HEK293T (cell line): ENCODE data around the gene SLC38A1.

Source experiments
- ARNT ChIP-seq: fragments of 450-650 bp; IDR thresholded peaks from 2 replicates; pipeline ENCODE4 v1.6.1; 2017; ENCODE audit warnings: mild to moderate bottlenecking
- FOXK2 ChIP-seq: fragments of 450-650 bp; IDR thresholded peaks from 2 replicates; pipeline ENCODE4 v1.6.1; 2016; ENCODE audit warnings: mild to moderate bottlenecking
- FOXM1 ChIP-seq: fragments of 450-650 bp; IDR thresholded peaks from 2 replicates; pipeline ENCODE4 v1.6.1; 2017; ENCODE audit warnings: mild to moderate bottlenecking, borderline replicate concordance
- LEF1 ChIP-seq: fragments of 450-650 bp; IDR thresholded peaks from 2 replicates; pipeline ENCODE4 v1.6.1; 2017; ENCODE audit warnings: mild to moderate bottlenecking, borderline replicate concordance
- NFRKB ChIP-seq: fragments of 450-650 bp; IDR thresholded peaks from 2 replicates; pipeline ENCODE4 v1.6.1; 2016; ENCODE audit warnings: mild to moderate bottlenecking, moderate library complexity
- SP1 ChIP-seq: fragments of 450-650 bp; IDR thresholded peaks from 2 replicates; pipeline ENCODE4 v1.6.1; 2017
- TARDBP ChIP-seq: fragments of 450-650 bp; IDR thresholded peaks from 2 replicates; pipeline ENCODE4 v1.6.1; 2016
- TF ChIP-seq, protein P1 (sequence below): fragments of 450-650 bp; IDR thresholded peaks from 2 replicates; pipeline ENCODE4 v1.6.1; 2016

DNA sequence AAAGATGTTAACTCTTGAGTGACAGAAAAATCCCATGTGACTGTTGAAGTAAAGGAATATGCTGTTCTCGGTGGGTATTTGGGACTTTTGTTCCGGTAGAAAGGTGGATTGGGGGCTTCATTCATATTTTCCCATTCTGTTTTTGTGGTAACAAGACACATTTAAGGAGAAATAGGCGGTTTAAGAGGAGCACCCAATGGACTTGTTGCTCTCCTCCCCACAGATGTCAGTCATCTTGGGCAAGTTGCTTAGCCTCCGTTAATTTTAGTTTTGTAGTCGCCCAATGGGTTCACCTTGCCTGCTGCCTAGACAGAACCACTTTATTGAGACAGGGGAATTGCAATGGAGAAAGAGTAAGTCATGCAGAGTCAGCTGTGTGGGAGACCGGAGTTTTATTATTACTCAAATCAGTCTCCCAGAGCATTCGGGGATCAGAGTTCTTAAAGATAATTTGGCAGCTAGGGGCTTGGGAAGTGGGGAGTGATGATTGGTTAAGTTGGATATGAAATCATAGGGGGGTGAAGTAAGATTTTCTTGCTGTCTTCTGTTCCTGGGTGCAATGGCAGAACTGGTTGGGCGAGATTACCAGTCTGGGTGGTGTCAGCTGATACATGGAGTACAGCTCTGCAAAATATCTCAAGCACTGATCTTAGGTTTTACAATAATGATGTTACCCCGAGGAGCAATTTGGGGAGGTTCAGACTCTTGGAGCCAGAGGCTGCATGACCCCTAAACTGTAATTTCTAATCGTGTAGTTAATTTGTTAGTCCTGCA lies 50.3 kb downstream of the SLC38A1 start:
- TF ChIP-seq TARDBP (no peak), FOXM1 (no peak), FOXK2 (no peak), SP1 (no peak), LEF1 (no peak), ARNT (no peak), NFRKB (no peak)
- TF ChIP-seq, protein P1, sequence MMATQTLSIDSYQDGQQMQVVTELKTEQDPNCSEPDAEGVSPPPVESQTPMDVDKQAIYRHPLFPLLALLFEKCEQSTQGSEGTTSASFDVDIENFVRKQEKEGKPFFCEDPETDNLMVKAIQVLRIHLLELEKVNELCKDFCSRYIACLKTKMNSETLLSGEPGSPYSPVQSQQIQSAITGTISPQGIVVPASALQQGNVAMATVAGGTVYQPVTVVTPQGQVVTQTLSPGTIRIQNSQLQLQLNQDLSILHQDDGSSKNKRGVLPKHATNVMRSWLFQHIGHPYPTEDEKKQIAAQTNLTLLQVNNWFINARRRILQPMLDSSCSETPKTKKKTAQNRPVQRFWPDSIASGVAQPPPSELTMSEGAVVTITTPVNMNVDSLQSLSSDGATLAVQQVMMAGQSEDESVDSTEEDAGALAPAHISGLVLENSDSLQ: no peak
